Cardiac fibroblast (primary cell): ENCODE measurements around the gene MRC2.

ENCODE experiments used
- DNase-seq, 2 donors: peaks; one replicate each; pipeline versions ENCODE4 v3.0.0 to v3.0.0-alpha.2; 2010; ENCODE audit warnings: low read depth in 2 of 2
- H3K4me3 ChIP-seq, 2 donors: replicated peaks in 1 of 2; 1 replicate in 1 of 2; 2 replicates in 1 of 2; pipeline ENCODE4 v1.5.1; 2011; ENCODE audit warnings: low read depth in 2 of 2, low read length in 2 of 2, mild to moderate bottlenecking in 2 of 2, moderate library complexity in 1 of 2
- CTCF ChIP-seq: IDR thresholded peaks from one replicate; pipeline ENCODE4 v1.5.1; 2011; ENCODE audit warnings: low read depth, mild to moderate bottlenecking, low read length, inconsistent platforms

MRC2 gene

GRCh38 chr17:62741290-62741689 is 113.8 kb downstream of the MRC2 start:
- DNase-seq, result no peak
- H3K4me3 ChIP-seq, result no peak overlapping the region
- no peak for TF ChIP-seq CTCF
